ENCODE data around the gene TTLL11.
"Not testable (repeated sequence)": the region's sequence is repeated elsewhere in the genome, so short reads cannot be mapped to it uniquely, and the experiment has no call there.

DNA sequence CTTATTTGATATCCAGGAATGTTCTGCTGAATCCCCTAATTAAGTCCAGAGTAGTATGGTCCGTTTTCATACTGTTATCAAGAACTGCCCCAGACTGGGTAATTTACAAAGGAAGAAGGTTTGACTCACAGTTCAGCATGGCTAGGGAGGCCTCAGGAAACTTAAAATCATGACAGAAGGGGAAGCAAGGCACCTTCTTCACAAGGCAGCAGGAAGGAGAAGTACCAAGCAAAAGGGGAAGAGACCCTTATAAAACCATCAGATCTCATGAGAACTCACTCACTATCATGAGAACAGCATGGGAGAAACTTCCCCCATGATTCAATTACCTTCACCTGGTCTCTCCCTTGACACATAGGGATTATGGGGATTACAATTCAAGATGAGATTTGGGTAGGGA lies 26.4 kb downstream of the TTLL11 start:
- TF ChIP-seq, protein P1, sequence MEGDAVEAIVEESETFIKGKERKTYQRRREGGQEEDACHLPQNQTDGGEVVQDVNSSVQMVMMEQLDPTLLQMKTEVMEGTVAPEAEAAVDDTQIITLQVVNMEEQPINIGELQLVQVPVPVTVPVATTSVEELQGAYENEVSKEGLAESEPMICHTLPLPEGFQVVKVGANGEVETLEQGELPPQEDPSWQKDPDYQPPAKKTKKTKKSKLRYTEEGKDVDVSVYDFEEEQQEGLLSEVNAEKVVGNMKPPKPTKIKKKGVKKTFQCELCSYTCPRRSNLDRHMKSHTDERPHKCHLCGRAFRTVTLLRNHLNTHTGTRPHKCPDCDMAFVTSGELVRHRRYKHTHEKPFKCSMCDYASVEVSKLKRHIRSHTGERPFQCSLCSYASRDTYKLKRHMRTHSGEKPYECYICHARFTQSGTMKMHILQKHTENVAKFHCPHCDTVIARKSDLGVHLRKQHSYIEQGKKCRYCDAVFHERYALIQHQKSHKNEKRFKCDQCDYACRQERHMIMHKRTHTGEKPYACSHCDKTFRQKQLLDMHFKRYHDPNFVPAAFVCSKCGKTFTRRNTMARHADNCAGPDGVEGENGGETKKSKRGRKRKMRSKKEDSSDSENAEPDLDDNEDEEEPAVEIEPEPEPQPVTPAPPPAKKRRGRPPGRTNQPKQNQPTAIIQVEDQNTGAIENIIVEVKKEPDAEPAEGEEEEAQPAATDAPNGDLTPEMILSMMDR (IDR thresholded peaks at IDR 0.05): not testable (repeated sequence)
- not testable (repeated sequence) for TF ChIP-seq EZH2 (IDR thresholded peaks at IDR 0.05)

Measured in neural progenitor cell (in vitro differentiated cells).